SK-N-SH treated with all-trans-retinoic acid at 6 μM for 48 hours (cell line): ENCODE results near the gene LRRC8C.

Source experiments
- CREB5 ChIP-seq: fragments of 250-450 bp; sonication (Bioruptor Pico); IDR thresholded peaks from 2 replicates; pipeline ENCODE4 v1.5.1; 2020; ENCODE audit warnings: low read depth, mild to moderate bottlenecking, moderate library complexity
- CSDC2 ChIP-seq: fragments of 250-450 bp; sonication (Bioruptor Pico); IDR thresholded peaks from 2 replicates; pipeline ENCODE4 v1.5.0; 2020; ENCODE audit warnings: mild to moderate bottlenecking, moderate library complexity
- CSRNP3 ChIP-seq: fragments of 250-450 bp; sonication (Bioruptor Pico); IDR thresholded peaks from 2 replicates; pipeline ENCODE4 v1.5.1; 2021; ENCODE audit warnings: mild to moderate bottlenecking, moderate library complexity
- GLIS3 ChIP-seq: fragments of 250-450 bp; sonication (Bioruptor Pico); IDR thresholded peaks from 2 replicates; pipeline ENCODE4 v1.5.0; 2020; ENCODE audit warnings: mild to moderate bottlenecking, moderate library complexity
- ISL1 ChIP-seq: fragments of 250-450 bp; sonication (Bioruptor Pico); IDR thresholded peaks from 2 replicates; pipeline ENCODE4 v2.1.2; 2022; ENCODE audit warnings: mild to moderate bottlenecking, moderate library complexity
- PATZ1 ChIP-seq: fragments of 250-450 bp; sonication (Bioruptor Pico); IDR thresholded peaks from 2 replicates; pipeline ENCODE4 v1.8.0; 2020; ENCODE audit warnings: mild to moderate bottlenecking, moderate library complexity, borderline replicate concordance
- POU6F1 ChIP-seq: fragments of 250-450 bp; sonication (Bioruptor Pico); IDR thresholded peaks from 2 replicates; pipeline ENCODE4 v1.8.0; 2021; ENCODE audit warnings: low read depth, mild to moderate bottlenecking, moderate library complexity, borderline replicate concordance
- RARB ChIP-seq: fragments of 250-450 bp; sonication (Bioruptor Pico); IDR thresholded peaks from 2 replicates; pipeline ENCODE4 v1.8.0; 2021; ENCODE audit warnings: mild to moderate bottlenecking, moderate library complexity
- ZFP30 ChIP-seq: fragments of 450-650 bp; formaldehyde crosslinking; IDR thresholded peaks from 2 replicates; pipeline ENCODE4 v1.5.0; 2022; ENCODE audit warnings: mild to moderate bottlenecking, moderate library complexity
- ZNF8 ChIP-seq: fragments of 450-650 bp; formaldehyde crosslinking; IDR thresholded peaks from 2 replicates; pipeline ENCODE4 v1.5.0; 2020; ENCODE audit warnings: mild to moderate bottlenecking, moderate library complexity

GRCh38 chr1:89719502-89720306 is 86.8 kb downstream of the LRRC8C start:
- no peak for TF ChIP-seq CSDC2
- TF ChIP-seq RARB (CRISPR knock-in tag): no peak
- no peak for TF ChIP-seq CREB5 (CRISPR knock-in tag)
- TF ChIP-seq PATZ1 (CRISPR knock-in tag): no peak
- no peak for TF ChIP-seq ZFP30
- no peak for TF ChIP-seq ISL1 (CRISPR knock-in tag)
- no peak for TF ChIP-seq CSRNP3 (CRISPR knock-in tag)
- TF ChIP-seq ZNF8: no peak
- TF ChIP-seq POU6F1 (CRISPR knock-in tag): no peak
- TF ChIP-seq GLIS3 (CRISPR knock-in tag): no peak
